ENCODE results near the gene BIRC2. TPM values are rescaled to one million over a fixed set of nuclear protein-coding genes. Genes with fewer than 3 reads are reported as not detected.

Gene BIRC2
- total RNA-seq, 1 donor from 2014 or later, result 44.8 TPM

- Mint-ChIP-seq H3K9me3 (ENCODE audit: unreplicated experiment) (peaks cover 3% of the 10 kb centered on the region), H3K27me3 (ENCODE audit: unreplicated experiment) (no peaks in the 10 kb centered on the region), H3K27ac (ENCODE audit: unreplicated experiment) (no peak overlapping the region), H3K4me3 (ENCODE audit: unreplicated experiment) (no peak overlapping the region), H3K4me1 (ENCODE audit: low read depth, unreplicated experiment) (peaks cover 12% of the 10 kb centered on the region), H3K36me3 (ENCODE audit: unreplicated experiment) (peaks cover 7% of the 10 kb centered on the region)
- no peak for DNase-seq
- no peak for TF ChIP-seq CTCF (IDR thresholded peaks at IDR 0.05; ENCODE audit: partially characterized antibody, unreplicated experiment)
These were observed 64.1 kb downstream of the BIRC2 start for GRCh38 chr11:102411142-102411541.

GRCh38 chr11:102413497-102413896 lies 66.5 kb downstream of the BIRC2 start:
- Mint-ChIP-seq H3K36me3 (ENCODE audit: unreplicated experiment) (peaks cover 22% of the 10 kb centered on the region), H3K27me3 (ENCODE audit: unreplicated experiment) (peaks cover 3% of the 10 kb centered on the region), H3K9me3 (ENCODE audit: unreplicated experiment) (peaks cover 3% of the 10 kb centered on the region), H3K4me3 (ENCODE audit: unreplicated experiment) (no peak overlapping the region), H3K27ac (ENCODE audit: unreplicated experiment) (no peak overlapping the region), H3K4me1 (ENCODE audit: low read depth, unreplicated experiment) (peaks cover 8% of the 10 kb centered on the region)
- DNase-seq, result no peak
- TF ChIP-seq CTCF (IDR thresholded peaks at IDR 0.05; ENCODE audit: partially characterized antibody, unreplicated experiment), result no peak

- H3K36me3 Mint-ChIP-seq (ENCODE audit: unreplicated experiment), result peaks cover 22% of the 10 kb centered on the region
- no peak for DNase-seq
These were observed 67.5 kb downstream of the BIRC2 start for GRCh38 chr11:102414559-102414958.

GRCh38 chr11:102415304-102415916 lies 68.4 kb downstream of the BIRC2 start:
- H3K4me1 Mint-ChIP-seq (ENCODE audit: low read depth, unreplicated experiment), result peaks cover 2% of the 10 kb centered on the region
- no peak for DNase-seq
- H3K27ac Mint-ChIP-seq (ENCODE audit: unreplicated experiment), result no peak overlapping the region
- no peak overlapping the region for H3K4me3 Mint-ChIP-seq (ENCODE audit: unreplicated experiment)
- peaks cover 3% of the 10 kb centered on the region for H3K9me3 Mint-ChIP-seq (ENCODE audit: unreplicated experiment)
- H3K36me3 Mint-ChIP-seq (ENCODE audit: unreplicated experiment), result peaks cover 22% of the 10 kb centered on the region
- TF ChIP-seq CTCF (IDR thresholded peaks at IDR 0.05; ENCODE audit: partially characterized antibody, unreplicated experiment), result no peak
- H3K27me3 Mint-ChIP-seq (ENCODE audit: unreplicated experiment), result peaks cover 3% of the 10 kb centered on the region

More at GRCh38 chr11:102414559-102414958, 67.5 kb downstream of the BIRC2 start:
- Mint-ChIP-seq H3K27ac (ENCODE audit: unreplicated experiment) (no peak overlapping the region), H3K4me3 (ENCODE audit: unreplicated experiment) (no peak overlapping the region), H3K4me1 (ENCODE audit: low read depth, unreplicated experiment) (peaks cover 7% of the 10 kb centered on the region), H3K9me3 (ENCODE audit: unreplicated experiment) (peaks cover 3% of the 10 kb centered on the region), H3K27me3 (ENCODE audit: unreplicated experiment) (peaks cover 3% of the 10 kb centered on the region)
- TF ChIP-seq CTCF (IDR thresholded peaks at IDR 0.05; ENCODE audit: partially characterized antibody, unreplicated experiment), result no peak

- TF ChIP-seq CTCF (IDR thresholded peaks at IDR 0.05; ENCODE audit: partially characterized antibody, unreplicated experiment), result no peak
These were observed 70.0 kb downstream of the BIRC2 start for GRCh38 chr11:102416976-102417375.

More at GRCh38 chr11:102416976-102417375, 70.0 kb downstream of the BIRC2 start:
- H3K36me3 Mint-ChIP-seq (ENCODE audit: unreplicated experiment), result peaks cover 22% of the 10 kb centered on the region
- no peak overlapping the region for H3K27ac Mint-ChIP-seq (ENCODE audit: unreplicated experiment)
- peaks cover 3% of the 10 kb centered on the region for H3K9me3 Mint-ChIP-seq (ENCODE audit: unreplicated experiment)
- no peak for DNase-seq
- H3K4me1 Mint-ChIP-seq (ENCODE audit: low read depth, unreplicated experiment), result peaks cover 3% of the 10 kb centered on the region
- H3K27me3 Mint-ChIP-seq (ENCODE audit: unreplicated experiment), result peaks cover 3% of the 10 kb centered on the region
- H3K4me3 Mint-ChIP-seq (ENCODE audit: unreplicated experiment), result no peak overlapping the region
